Prostate gland (tissue), 2 donors: Measurements from ENCODE around the gene LARGE1. TPM values are rescaled to one million over a fixed set of nuclear protein-coding genes. Genes with fewer than 3 reads are reported as not detected.

Experiments used
- DNase-seq: peaks from one replicate; pipeline ENCODE4 v3.0.0-alpha.2; 2019; ENCODE audit warnings: low spot score
- H3K27ac ChIP-seq, 2 donors: fragments of 200-600 bp; sonication (generic); 2 replicates each; pipeline ENCODE4 v1.5.1; 2017 to 2019
- H3K27me3 ChIP-seq: fragments of 200-600 bp; sonication (generic); replicated peaks from 2 replicates; pipeline ENCODE4 v1.5.1; 2019; ENCODE audit not compliant: insufficient read depth
- H3K36me3 ChIP-seq, 2 donors: fragments of 200-600 bp; sonication (generic); 1 replicate in 1 of 2; 2 replicates in 1 of 2; pipeline versions ENCODE4 v1.5.1 to v1.8.1; 2017 to 2019
- H3K4me1 ChIP-seq: fragments of 200-600 bp; sonication (generic); replicated peaks from 2 replicates; pipeline ENCODE4 v1.5.1; 2019
- H3K4me3 ChIP-seq, 2 donors: fragments of 200-600 bp; sonication (generic); 2 replicates each; pipeline ENCODE4 v1.5.1; 2017 to 2019
- H3K9me3 ChIP-seq: fragments of 200-600 bp; sonication (generic); 2 replicates; pipeline ENCODE4 v1.5.1; 2017
- CTCF ChIP-seq, 4 experiments: fragments of 200-600 bp in 2 of 4; fragments of 450-650 bp in 2 of 4; sonication (generic) in 2 of 4; IDR thresholded peaks; 1 replicate in 3 of 4; 2 replicates in 1 of 4; pipeline ENCODE4 v1.5.1; 2016 to 2019; ENCODE audit warnings: antibody characterized with exemption in 4 of 4, mild to moderate bottlenecking in 2 of 4, moderate library complexity in 2 of 4
- POLR2A ChIP-seq: fragments of 450-650 bp; IDR thresholded peaks from one replicate; pipeline ENCODE4 v1.6.1; 2016; ENCODE audit warnings: antibody characterized with exemption, mild to moderate bottlenecking
- POLR2AphosphoS5 ChIP-seq: sonication (generic); formaldehyde crosslinking; IDR thresholded peaks from one replicate; pipeline ENCODE4 v1.6.1; 2017; ENCODE audit warnings: antibody characterized with exemption
- WGBS: methylation state at CpG from one replicate; pipeline ENCODE4 v1.1.5; 2018; 5-methylcytosine and 5-hydroxymethylcytosine counted together
- intact Hi-C: fragments of 100-400 bp; cut with DNase I; formaldehyde crosslinking; loops from one replicate; pipeline ENCODE4 v1.14.2; 2022
- total RNA-seq, 2 donors: library from RNA; depleted of rRNA; stranded (reverse); fragments of >200 nt; gene quantifications; one replicate each; pipeline ENCODE4 v1.1.0, GENCODE V29; 2016

The LARGE1 gene
- total RNA-seq, 2 donors from 2014 or later = 18.6 to 37.4 TPM

- DNase-seq = no peak
- intact Hi-C loops = no loop called here
- Histone ChIP-seq H3K27me3 (no peaks in the 10 kb centered on the region), H3K4me1 (no peaks in the 10 kb centered on the region), H3K27ac (no peak overlapping the region), H3K4me3 (no peak overlapping the region), H3K9me3 (no peaks in the 10 kb centered on the region), H3K36me3 (no peaks in the 10 kb centered on the region)
- WGBS = 97% methylated on average over 7 of the region's 7 CpGs
- TF ChIP-seq POLR2A (no peak), POLR2AphosphoS5 (no peak), CTCF (IDR thresholded peaks at IDR 0.05) (no peak)
Observed at GRCh38 chr22:33565580-33565995, 354.7 kb downstream of the LARGE1 start.

- Histone ChIP-seq H3K27me3 (no peaks in the 10 kb centered on the region), H3K36me3 (no peaks in the 10 kb centered on the region), H3K4me1 (no peaks in the 10 kb centered on the region), H3K9me3 (no peaks in the 10 kb centered on the region), H3K4me3 (no peak overlapping the region), H3K27ac (no peak overlapping the region)
- DNase-seq = no peak
- intact Hi-C loops = no loop called here
- WGBS = 89% methylated on average over 6 of the region's 6 CpGs
- TF ChIP-seq POLR2A (no peak), CTCF (IDR thresholded peaks at IDR 0.05) (no peak), POLR2AphosphoS5 (no peak)
Observed at GRCh38 chr22:33564683-33565082, 355.6 kb downstream of the LARGE1 start.

- Histone ChIP-seq H3K4me3 (no peak overlapping the region), H3K27ac (no peak overlapping the region), H3K27me3 (no peaks in the 10 kb centered on the region), H3K9me3 (no peaks in the 10 kb centered on the region), H3K36me3 (no peaks in the 10 kb centered on the region), H3K4me1 (no peaks in the 10 kb centered on the region)
- TF ChIP-seq POLR2AphosphoS5 (no peak), CTCF (IDR thresholded peaks at IDR 0.05) (no peak), POLR2A (no peak)
- 67% methylated on average over 14 of the region's 14 CpGs for whole genome bisulfite sequencing
- intact Hi-C loops = no loop called here
- DNase-seq = no peak
Observed at GRCh38 chr22:33563220-33563964, 356.9 kb downstream of the LARGE1 start.

GRCh38 chr22:33562501-33562900 lies 357.8 kb downstream of the LARGE1 start:
- no peak overlapping the region for H3K27ac ChIP-seq
- no peaks in the 10 kb centered on the region for H3K27me3 ChIP-seq
- 94% methylated on average over 6 of the region's 6 CpGs for WGBS
- intact Hi-C loops = no loop called here
- no peaks in the 10 kb centered on the region for H3K9me3 ChIP-seq
- no peak overlapping the region for H3K4me3 ChIP-seq
- H3K36me3 ChIP-seq = no peaks in the 10 kb centered on the region
- TF ChIP-seq POLR2A (no peak), POLR2AphosphoS5 (no peak), CTCF (IDR thresholded peaks at IDR 0.05) (no peak)
- no peaks in the 10 kb centered on the region for H3K4me1 ChIP-seq
- no peak for DNase-seq

- no peak for DNase-seq
- Histone ChIP-seq H3K27ac (no peak overlapping the region), H3K9me3 (no peaks in the 10 kb centered on the region), H3K27me3 (no peaks in the 10 kb centered on the region), H3K4me3 (no peak overlapping the region), H3K36me3 (no peaks in the 10 kb centered on the region), H3K4me1 (no peaks in the 10 kb centered on the region)
- TF ChIP-seq POLR2A (no peak), POLR2AphosphoS5 (no peak), CTCF (IDR thresholded peaks at IDR 0.05) (no peak)
- 91% methylated on average over 9 of the region's 9 CpGs for WGBS
- intact Hi-C loops = no loop called here
Observed at GRCh38 chr22:33561149-33561807, 359.0 kb downstream of the LARGE1 start.
